SK-N-SH (cell line): Measurements from ENCODE around the gene LNPEP. TPM values are rescaled to one million over a fixed set of nuclear protein-coding genes. Genes with fewer than 3 reads are reported as not detected.

Source experiments
- CTCF ChIA-PET: fragments of 300-600, 350-600 bp; formaldehyde crosslinking; extraction: SDS; loops from one replicate; lab custom pipeline; 2021; lab: Yijun Ruan, JAX
- POLR2A ChIA-PET: fragments of 350-600 bp; sonication (Branson Sonifier 250); formaldehyde crosslinking; extraction: SDS; loops from one replicate; lab custom pipeline; 2020; ENCODE audit warnings: antibody characterized with exemption, inconsistent platforms; lab: Yijun Ruan, JAX
- DNase-seq: peaks from one replicate; pipeline ENCODE4 v3.0.0; 2012
- H2AFZ ChIP-seq: fragments of 200-600 bp; sonication (generic); 2 replicates; pipeline ENCODE4 v1.8.1; 2016; ENCODE audit warnings: antibody characterized with exemption, mild to moderate bottlenecking, low read depth
- H3F3A ChIP-seq: fragments of 200-600 bp; sonication (generic); replicated peaks from 2 replicates; pipeline ENCODE3; 2016; ENCODE audit warnings: antibody characterized with exemption, mild to moderate bottlenecking; ENCODE audit not compliant: insufficient read depth
- H3K27ac ChIP-seq, 2 experiments: fragments of 200-500 bp in 1 of 2; fragments of 200-600 bp in 1 of 2; sonication (Bioruptor generic) in 1 of 2; sonication (generic), shearing (Covaris generic) in 1 of 2; 2 replicates each; pipeline versions ENCODE4 v1.5.1 to v1.6.1; 2014 to 2016; ENCODE audit warnings: low read depth in 2 of 2, inconsistent platforms in 1 of 2, low read length in 1 of 2, mild to moderate bottlenecking in 1 of 2, mixed read lengths in 1 of 2
- H3K27me3 ChIP-seq: fragments of 200-600 bp; sonication (generic), shearing (Covaris generic); 2 replicates; pipeline ENCODE4 v1.6.1; 2016; ENCODE audit warnings: mixed run types; ENCODE audit not compliant: insufficient read depth
- H3K36me3 ChIP-seq, 2 experiments: fragments of 200-500 bp in 1 of 2; fragments of 200-600 bp in 1 of 2; sonication (Bioruptor generic) in 1 of 2; sonication (generic) in 1 of 2; replicated peaks in 1 of 2; 2 replicates each; pipeline versions ENCODE3 to v1.5.1; 2014 to 2016; ENCODE audit warnings: low read length in 1 of 2, mild to moderate bottlenecking in 1 of 2; ENCODE audit not compliant: insufficient read depth in 2 of 2, control insufficient read depth in 1 of 2
- H3K4me1 ChIP-seq, 2 experiments: fragments of 200-500 bp in 1 of 2; fragments of 200-600 bp in 1 of 2; sonication (Bioruptor generic) in 1 of 2; sonication (generic), shearing (Covaris generic) in 1 of 2; 2 replicates each; pipeline versions ENCODE4 v1.5.1 to v1.6.1; 2014 to 2016; ENCODE audit warnings: low read depth in 1 of 2, low read length in 1 of 2, mixed run types in 1 of 2; ENCODE audit not compliant: insufficient read depth in 2 of 2, control insufficient read depth in 1 of 2
- H3K4me2 ChIP-seq: fragments of 200-600 bp; sonication (generic), shearing (Covaris generic); 2 replicates; pipeline ENCODE4 v1.6.1; 2017; ENCODE audit warnings: mixed run types
- H3K4me3 ChIP-seq, 2 experiments: fragments of 200-500 bp in 1 of 2; fragments of 200-600 bp in 1 of 2; sonication (Bioruptor generic) in 1 of 2; sonication (generic), shearing (Covaris generic) in 1 of 2; 2 replicates each; pipeline versions ENCODE4 v1.5.1 to v1.8.1; 2014 to 2016; ENCODE audit warnings: low read depth in 2 of 2, inconsistent platforms in 1 of 2, low read length in 1 of 2, mild to moderate bottlenecking in 1 of 2, mixed read lengths in 1 of 2, moderate library complexity in 1 of 2
- H3K79me2 ChIP-seq: fragments of 200-600 bp; sonication (generic); 2 replicates; pipeline ENCODE4 v1.8.1; 2017; ENCODE audit warnings: mild to moderate bottlenecking; ENCODE audit not compliant: insufficient read depth
- H3K9ac ChIP-seq: fragments of 200-600 bp; sonication (generic); 2 replicates; pipeline ENCODE4 v1.6.1; 2017; ENCODE audit warnings: mixed run types
- H3K9me2 ChIP-seq: fragments of 200-600 bp; sonication (generic); 2 replicates; pipeline ENCODE4 v1.6.1; 2017; ENCODE audit warnings: mixed run types
- H3K9me3 ChIP-seq: fragments of 200-600 bp; sonication (generic); 2 replicates; pipeline ENCODE4 v1.6.1; 2017; ENCODE audit warnings: mixed run types, mild to moderate bottlenecking, moderate library complexity
- H4K20me1 ChIP-seq: fragments of 200-600 bp; sonication (generic); 2 replicates; pipeline ENCODE4 v1.6.1; 2017; ENCODE audit warnings: mild to moderate bottlenecking, mixed run types; ENCODE audit not compliant: insufficient read depth
- ELF1 ChIP-seq: IDR thresholded peaks from 2 replicates; pipeline ENCODE4 v1.4.0; 2012
- EP300 ChIP-seq, 2 experiments: IDR thresholded peaks; 2 replicates each; pipeline versions ENCODE4 v1.4.0 to v1.6.1; 2012; ENCODE audit warnings: borderline replicate concordance in 1 of 2, low read depth in 1 of 2, low read length in 1 of 2
- EZH2phosphoT487 ChIP-seq: fragments of 200-600 bp; sonication (generic); IDR thresholded peaks from 2 replicates; pipeline ENCODE4 v1.6.1; 2017; ENCODE audit warnings: low read depth, mixed run types, mild to moderate bottlenecking, antibody characterized with exemption, moderate library complexity, borderline replicate concordance
- FOSL2 ChIP-seq: IDR thresholded peaks from 2 replicates; pipeline ENCODE4 v1.4.0; 2012; ENCODE audit warnings: low read depth, mild to moderate bottlenecking, moderate library complexity, borderline replicate concordance
- FOXJ3 ChIP-seq: sonication (generic); formaldehyde crosslinking; IDR thresholded peaks from 2 replicates; pipeline ENCODE4 v1.5.1; 2020; ENCODE audit warnings: mild to moderate bottlenecking, missing genetic modification reagents
- MXI1 ChIP-seq: IDR thresholded peaks from 2 replicates; pipeline ENCODE4 v1.6.1; 2012; ENCODE audit warnings: mild to moderate bottlenecking, low read depth, low read length, improper control_type of control experiment
- NFIC ChIP-seq: IDR thresholded peaks from 2 replicates; pipeline ENCODE4 v1.4.0; 2012; ENCODE audit warnings: borderline replicate concordance
- PBX3 ChIP-seq: IDR thresholded peaks from 2 replicates; pipeline ENCODE4; 2012
- RCOR1 ChIP-seq: fragments of 150-350 bp; IDR thresholded peaks from 2 replicates; pipeline ENCODE4 v1.6.1; 2017; ENCODE audit warnings: antibody characterized with exemption, low read length
- RFX5 ChIP-seq: IDR thresholded peaks from 2 replicates; pipeline ENCODE4 v1.6.1; 2012; ENCODE audit warnings: mild to moderate bottlenecking, improper control_type of control experiment, low read length
- RXRA ChIP-seq: IDR thresholded peaks from 2 replicates; pipeline ENCODE4 v1.4.0; 2012; ENCODE audit warnings: low read depth, mild to moderate bottlenecking, borderline replicate concordance
- SMC3 ChIP-seq: IDR thresholded peaks from 2 replicates; pipeline ENCODE4 v1.6.1; 2012; ENCODE audit warnings: low read depth, low read length, improper control_type of control experiment
- TCF12 ChIP-seq: IDR thresholded peaks from 2 replicates; pipeline ENCODE4 v1.4.0; 2012
- TEAD4 ChIP-seq: IDR thresholded peaks from 2 replicates; pipeline ENCODE4 v1.4.0; 2012; ENCODE audit warnings: mild to moderate bottlenecking, borderline replicate concordance; ENCODE audit not compliant: insufficient read depth
- USF1 ChIP-seq: IDR thresholded peaks from 2 replicates; pipeline ENCODE4 v1.4.0; 2012; ENCODE audit warnings: low read depth, borderline replicate concordance
- YY1 ChIP-seq: IDR thresholded peaks from 2 replicates; pipeline ENCODE4 v1.4.0; 2012; ENCODE audit warnings: low read depth, mild to moderate bottlenecking
- WGBS: methylation state at CpG from one replicate; pipeline ENCODE4 v1.1.6; 2017; ENCODE audit warnings: low lambda C conversion rate; 5-methylcytosine and 5-hydroxymethylcytosine counted together
- polyA plus RNA-seq, 3 experiments: library from polyadenylated mRNA; depleted of rRNA; stranded (reverse); fragments of >200 nt; gene quantifications; 2 replicates each; pipeline ENCODE4 v1.2.3, GENCODE V29; 2012
- TF ChIP-seq, protein P1 (sequence below): fragments of 150-350 bp; IDR thresholded peaks from 2 replicates; pipeline ENCODE4 v1.6.1; 2017; ENCODE audit warnings: antibody characterized with exemption, low read length, low read depth, borderline replicate concordance
- TF ChIP-seq, protein P2 (sequence below): IDR thresholded peaks from 2 replicates; pipeline ENCODE4 v1.4.0; 2012; ENCODE audit warnings: low read depth, borderline replicate concordance
- TF ChIP-seq, protein P3 (sequence below): IDR thresholded peaks from 2 replicates; pipeline ENCODE4 v1.4.0; 2012; ENCODE audit warnings: low read depth
- TF ChIP-seq, protein P4 (sequence below): fragments of 200-600 bp; sonication (generic); IDR thresholded peaks from 2 replicates; pipeline ENCODE4 v1.6.1; 2017; ENCODE audit warnings: antibody characterized with exemption, mild to moderate bottlenecking, moderate library complexity

Gene LNPEP
- polyA plus RNA-seq, 1 of the 3 experiments (the other 2 are of a cell fraction), result 4.3 TPM

GRCh38 chr5:97071101-97071500, 135.2 kb downstream of the LNPEP start:
- 51% methylated on average over 8 of the region's 8 CpGs for WGBS
- Histone ChIP-seq H3K36me3 (no peaks in the 10 kb centered on the region), H4K20me1 (no peaks in the 10 kb centered on the region), H3K27me3 (no peaks in the 10 kb centered on the region), H3K27ac (no peak overlapping the region)
- ChIA-PET CTCF (interaction anchor here (1.1 kb wide), 1 partner anchor 197 kb away, joined by 4 read pairs; no protein-coding TSS in a partner anchor), POLR2A (no interaction called here)
- no peak for DNase-seq
- TF ChIP-seq RCOR1 (no peak), NFIC (no peak), FOSL2 (no peak), USF1 (0 out of 2 replicates have a peak, but pooled peaks have one; percentile 12), PBX3 (peak; percentile 63), FOXJ3 (CRISPR knock-in tag) (no peak)
- TF ChIP-seq, protein P1, sequence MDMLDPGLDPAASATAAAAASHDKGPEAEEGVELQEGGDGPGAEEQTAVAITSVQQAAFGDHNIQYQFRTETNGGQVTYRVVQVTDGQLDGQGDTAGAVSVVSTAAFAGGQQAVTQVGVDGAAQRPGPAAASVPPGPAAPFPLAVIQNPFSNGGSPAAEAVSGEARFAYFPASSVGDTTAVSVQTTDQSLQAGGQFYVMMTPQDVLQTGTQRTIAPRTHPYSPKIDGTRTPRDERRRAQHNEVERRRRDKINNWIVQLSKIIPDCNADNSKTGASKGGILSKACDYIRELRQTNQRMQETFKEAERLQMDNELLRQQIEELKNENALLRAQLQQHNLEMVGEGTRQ, result no peak
- TF ChIP-seq, all 33 proteins: peak for 2
- no peaks in the 10 kb centered on the region for H3K9me3 ChIP-seq
- no peaks in the 10 kb centered on the region for H3K79me2 ChIP-seq
- H3K4me1 ChIP-seq, result no peaks in the 10 kb centered on the region; a peak in 1 of 4 replicates
- H3K4me3 ChIP-seq, result no peak overlapping the region
- no peak overlapping the region for H3K9ac ChIP-seq
- no peak overlapping the region for H3K4me2 ChIP-seq
- no peaks in the 10 kb centered on the region for H3K9me2 ChIP-seq
- H3F3A ChIP-seq, result no peaks in the 10 kb centered on the region
- H2AFZ ChIP-seq, result no peak overlapping the region

DNA sequence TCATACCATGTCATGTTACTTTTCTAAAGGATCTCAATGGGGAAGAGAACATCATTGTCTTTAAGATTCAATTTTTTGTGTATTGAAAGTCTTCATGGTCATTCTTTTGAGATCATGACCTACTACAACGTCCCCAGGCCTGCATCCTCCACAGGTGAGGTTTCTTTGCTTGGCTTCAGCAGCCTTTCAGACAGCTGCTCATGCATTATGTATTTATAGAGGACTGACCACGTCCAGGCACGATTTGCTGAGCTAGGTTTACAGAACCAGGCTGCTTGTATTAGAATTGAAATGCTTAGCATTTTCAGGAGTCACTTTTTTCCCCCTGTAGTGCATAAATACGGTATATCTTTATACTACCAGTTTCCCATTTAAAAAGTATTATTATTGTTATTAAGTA, 136.1 kb downstream of the LNPEP start:
- H3K27ac ChIP-seq, result no peak overlapping the region
- WGBS, result 43% methylated on average over 4 of the region's 4 CpGs
- H2AFZ ChIP-seq, result no peak overlapping the region

More for the DNA sequence above, 136.1 kb downstream of the LNPEP start:
- Histone ChIP-seq H3K4me3 (no peak overlapping the region), H3K9me2 (no peaks in the 10 kb centered on the region), H3K27me3 (no peaks in the 10 kb centered on the region), H4K20me1 (no peaks in the 10 kb centered on the region), H3K9me3 (no peaks in the 10 kb centered on the region), H3K36me3 (no peaks in the 10 kb centered on the region), H3K9ac (no peak overlapping the region), H3K4me1 (no peaks in the 10 kb centered on the region; a peak in 1 of 4 replicates), H3K4me2 (no peak overlapping the region), H3K79me2 (no peaks in the 10 kb centered on the region), H3F3A (no peaks in the 10 kb centered on the region)
- no peak for DNase-seq
- no peak for TF ChIP-seq TCF12
- no peak for TF ChIP-seq EP300 (IDR thresholded peaks at IDR 0.05; ENCODE audit: borderline replicate concordance in 1 of 2, low read depth in 1 of 2, low read length in 1 of 2)
- no peak for TF ChIP-seq NFIC
- TF ChIP-seq RFX5, result no peak
- no peak for TF ChIP-seq YY1
- TF ChIP-seq MXI1, result no peak
- TF ChIP-seq RXRA, result no peak
- TF ChIP-seq ELF1, result no peak
- TF ChIP-seq, protein P2, sequence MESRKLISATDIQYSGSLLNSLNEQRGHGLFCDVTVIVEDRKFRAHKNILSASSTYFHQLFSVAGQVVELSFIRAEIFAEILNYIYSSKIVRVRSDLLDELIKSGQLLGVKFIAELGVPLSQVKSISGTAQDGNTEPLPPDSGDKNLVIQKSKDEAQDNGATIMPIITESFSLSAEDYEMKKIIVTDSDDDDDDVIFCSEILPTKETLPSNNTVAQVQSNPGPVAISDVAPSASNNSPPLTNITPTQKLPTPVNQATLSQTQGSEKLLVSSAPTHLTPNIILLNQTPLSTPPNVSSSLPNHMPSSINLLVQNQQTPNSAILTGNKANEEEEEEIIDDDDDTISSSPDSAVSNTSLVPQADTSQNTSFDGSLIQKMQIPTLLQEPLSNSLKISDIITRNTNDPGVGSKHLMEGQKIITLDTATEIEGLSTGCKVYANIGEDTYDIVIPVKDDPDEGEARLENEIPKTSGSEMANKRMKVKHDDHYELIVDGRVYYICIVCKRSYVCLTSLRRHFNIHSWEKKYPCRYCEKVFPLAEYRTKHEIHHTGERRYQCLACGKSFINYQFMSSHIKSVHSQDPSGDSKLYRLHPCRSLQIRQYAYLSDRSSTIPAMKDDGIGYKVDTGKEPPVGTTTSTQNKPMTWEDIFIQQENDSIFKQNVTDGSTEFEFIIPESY, result no peak
- TF ChIP-seq, protein P3, sequence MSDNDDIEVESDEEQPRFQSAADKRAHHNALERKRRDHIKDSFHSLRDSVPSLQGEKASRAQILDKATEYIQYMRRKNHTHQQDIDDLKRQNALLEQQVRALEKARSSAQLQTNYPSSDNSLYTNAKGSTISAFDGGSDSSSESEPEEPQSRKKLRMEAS, result no peak
- no peak for TF ChIP-seq SMC3
- TF ChIP-seq, protein P4, sequence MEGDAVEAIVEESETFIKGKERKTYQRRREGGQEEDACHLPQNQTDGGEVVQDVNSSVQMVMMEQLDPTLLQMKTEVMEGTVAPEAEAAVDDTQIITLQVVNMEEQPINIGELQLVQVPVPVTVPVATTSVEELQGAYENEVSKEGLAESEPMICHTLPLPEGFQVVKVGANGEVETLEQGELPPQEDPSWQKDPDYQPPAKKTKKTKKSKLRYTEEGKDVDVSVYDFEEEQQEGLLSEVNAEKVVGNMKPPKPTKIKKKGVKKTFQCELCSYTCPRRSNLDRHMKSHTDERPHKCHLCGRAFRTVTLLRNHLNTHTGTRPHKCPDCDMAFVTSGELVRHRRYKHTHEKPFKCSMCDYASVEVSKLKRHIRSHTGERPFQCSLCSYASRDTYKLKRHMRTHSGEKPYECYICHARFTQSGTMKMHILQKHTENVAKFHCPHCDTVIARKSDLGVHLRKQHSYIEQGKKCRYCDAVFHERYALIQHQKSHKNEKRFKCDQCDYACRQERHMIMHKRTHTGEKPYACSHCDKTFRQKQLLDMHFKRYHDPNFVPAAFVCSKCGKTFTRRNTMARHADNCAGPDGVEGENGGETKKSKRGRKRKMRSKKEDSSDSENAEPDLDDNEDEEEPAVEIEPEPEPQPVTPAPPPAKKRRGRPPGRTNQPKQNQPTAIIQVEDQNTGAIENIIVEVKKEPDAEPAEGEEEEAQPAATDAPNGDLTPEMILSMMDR, result no peak
- TF ChIP-seq EZH2phosphoT487, result no peak
- no peak for TF ChIP-seq TEAD4
- TF ChIP-seq, protein P1, result no peak
- no peak for TF ChIP-seq FOXJ3 (CRISPR knock-in tag)
- CTCF ChIA-PET, result no interaction called here
- POLR2A ChIA-PET, result no interaction called here
